Osteoblast (primary cell): ENCODE data around the gene PNPO. TPM values are rescaled to one million over a fixed set of nuclear protein-coding genes. Genes with fewer than 3 reads are reported as not detected.
A peak's percentile ranks its signal among the peaks of the same experiment; 100 is the strongest.

ENCODE experiments used
- DNase-seq: peaks from one replicate; pipeline ENCODE4 v3.0.0; 2011; ENCODE audit warnings: low spot score, mixed read lengths; ENCODE audit not compliant: insufficient read length; ENCODE audit errors: missing footprints
- H2AFZ ChIP-seq: 2 replicates; pipeline ENCODE4 v1.6.0; 2011; ENCODE audit warnings: mild to moderate bottlenecking, low read length
- H3K27ac ChIP-seq: 2 replicates; pipeline ENCODE4 v1.5.1; 2011; ENCODE audit warnings: mild to moderate bottlenecking, low read depth, low read length, moderate library complexity
- H3K27me3 ChIP-seq: 2 replicates; pipeline ENCODE4 v1.6.0; 2012; ENCODE audit warnings: mild to moderate bottlenecking, control low read depth, inconsistent platforms, low read length, moderate library complexity; ENCODE audit not compliant: insufficient read depth
- H3K36me3 ChIP-seq: 2 replicates; pipeline ENCODE4 v1.5.1; 2011; ENCODE audit warnings: mild to moderate bottlenecking, low read length, control low read depth, moderate library complexity; ENCODE audit not compliant: insufficient read depth
- H3K4me1 ChIP-seq: 2 replicates; pipeline ENCODE4 v1.5.1; 2011; ENCODE audit warnings: mild to moderate bottlenecking, low read length, control low read depth, moderate library complexity; ENCODE audit not compliant: insufficient read depth
- H3K4me2 ChIP-seq: 2 replicates; pipeline ENCODE4 v1.6.0; 2011; ENCODE audit warnings: mild to moderate bottlenecking, low read length; ENCODE audit not compliant: insufficient read depth
- H3K4me3 ChIP-seq: fragments of 200-600 bp; sonication (generic); 3 replicates; pipeline ENCODE4 v1.5.1; 2012; ENCODE audit warnings: mild to moderate bottlenecking, low read length, inconsistent platforms; ENCODE audit not compliant: insufficient read depth
- H3K79me2 ChIP-seq: 2 replicates; pipeline ENCODE4 v1.6.0; 2012; ENCODE audit warnings: mild to moderate bottlenecking, low read length, control low read depth, inconsistent platforms; ENCODE audit not compliant: insufficient read depth
- H3K9me3 ChIP-seq: 2 replicates; pipeline ENCODE4 v1.5.1; 2011; ENCODE audit warnings: low read depth, low read length, control low read depth
- H4K20me1 ChIP-seq: 2 replicates; pipeline ENCODE4 v1.6.0; 2012; ENCODE audit warnings: mild to moderate bottlenecking, low read length, control low read depth; ENCODE audit not compliant: insufficient read depth
- CTCF ChIP-seq: IDR thresholded peaks from 2 replicates; pipeline ENCODE4 v1.5.1; 2011; ENCODE audit warnings: mild to moderate bottlenecking, low read depth, low read length, moderate library complexity; ENCODE audit errors: extremely low read depth
- total RNA-seq: library from RNA; depleted of rRNA; stranded (reverse); fragments of >200 nt; gene quantifications from 2 replicates; pipeline ENCODE4 v1.2.3, GENCODE V29; 2012

Gene PNPO
- total RNA-seq, 1 donor, result 31.5 TPM

GRCh38 chr17:47945529-47946508, 4.4 kb downstream of the PNPO start:
- peaks cover 55% of the 10 kb centered on the region for H3K4me1 ChIP-seq
- H3K27me3 ChIP-seq, result no peaks in the 10 kb centered on the region
- peaks cover 20% of the 10 kb centered on the region for H3K36me3 ChIP-seq
- peak overlapping the region; percentile 5 for H3K4me2 ChIP-seq
- H4K20me1 ChIP-seq, result no peaks in the 10 kb centered on the region
- no peaks in the 10 kb centered on the region for H3K9me3 ChIP-seq
- H3K79me2 ChIP-seq, result peaks cover 18% of the 10 kb centered on the region
- peak overlapping the region; percentile 64 for H3K27ac ChIP-seq
- H3K4me3 ChIP-seq, result no peak overlapping the region
- TF ChIP-seq CTCF, result no peak
- DNase-seq, result no peak
- no peak overlapping the region for H2AFZ ChIP-seq

GRCh38 chr17:47946516-47946915, 5.1 kb downstream of the PNPO start:
- Histone ChIP-seq H2AFZ (no peak overlapping the region), H3K27ac (peak overlapping the region; percentile 64), H3K36me3 (peaks cover 25% of the 10 kb centered on the region), H3K4me2 (no peak overlapping the region), H3K4me1 (peaks cover 52% of the 10 kb centered on the region), H3K9me3 (no peaks in the 10 kb centered on the region), H3K4me3 (no peak overlapping the region), H3K79me2 (peaks cover 17% of the 10 kb centered on the region), H3K27me3 (no peaks in the 10 kb centered on the region), H4K20me1 (no peaks in the 10 kb centered on the region)
- no peak for TF ChIP-seq CTCF
- DNase-seq, result no peak

- peak; percentile 98 for TF ChIP-seq CTCF
- H3K79me2 ChIP-seq, result peaks cover 13% of the 10 kb centered on the region
- DNase-seq, result peak; percentile 97
- H3K9me3 ChIP-seq, result no peaks in the 10 kb centered on the region
- H3K27me3 ChIP-seq, result no peaks in the 10 kb centered on the region
- peaks cover 26% of the 10 kb centered on the region for H3K36me3 ChIP-seq
- H2AFZ ChIP-seq, result no peak overlapping the region
- no peak overlapping the region for H3K4me2 ChIP-seq
- no peak overlapping the region for H3K4me3 ChIP-seq
- H3K4me1 ChIP-seq, result peaks cover 50% of the 10 kb centered on the region
- H3K27ac ChIP-seq, result no peak overlapping the region
- H4K20me1 ChIP-seq, result no peaks in the 10 kb centered on the region
These were observed 5.6 kb downstream of the PNPO start for GRCh38 chr17:47946929-47947397.

GRCh38 chr17:47948706-47949196, 7.4 kb downstream of the PNPO start:
- H4K20me1 ChIP-seq, result no peaks in the 10 kb centered on the region
- peaks cover 20% of the 10 kb centered on the region for H3K36me3 ChIP-seq
- no peak overlapping the region for H3K4me3 ChIP-seq
- H2AFZ ChIP-seq, result no peak overlapping the region
- peaks cover under 1% of the 10 kb centered on the region for H3K79me2 ChIP-seq
- H3K27me3 ChIP-seq, result no peaks in the 10 kb centered on the region
- H3K4me2 ChIP-seq, result peak overlapping the region; percentile 82
- H3K9me3 ChIP-seq, result no peaks in the 10 kb centered on the region
- TF ChIP-seq CTCF, result no peak
- peak overlapping the region; percentile 14 for H3K27ac ChIP-seq
- H3K4me1 ChIP-seq, result peaks cover 43% of the 10 kb centered on the region
- DNase-seq, result no peak
